AG04450 (cell line): ENCODE measurements around the gene FOSB. TPM values are rescaled to one million over a fixed set of nuclear protein-coding genes. Genes with fewer than 3 reads are reported as not detected.

Experiments used
- CTCF ChIA-PET: fragments of 300-600, 350-600 bp; formaldehyde crosslinking; extraction: SDS; loops from one replicate; lab custom pipeline; 2022; ENCODE audit warnings: antibody characterized with exemption, inconsistent platforms; lab: Charles Lee
- POLR2A ChIA-PET: fragments of 350-600 bp; formaldehyde crosslinking; extraction: SDS; loops from one replicate; lab custom pipeline; 2021; ENCODE audit warnings: antibody characterized with exemption, inconsistent platforms; lab: Yijun Ruan, JAX
- DNase-seq: peaks from one replicate; pipeline ENCODE4 v3.0.0-alpha.2; 2011; ENCODE audit warnings: low read depth, low spot score
- H3K27ac ChIP-seq: one replicate; pipeline ENCODE4 v1.5.1; 2012; ENCODE audit warnings: low read depth, low read length, control low read depth
- H3K27me3 ChIP-seq: one replicate; pipeline ENCODE4 v1.6.0; 2012; ENCODE audit warnings: low read length; ENCODE audit not compliant: control insufficient read depth, insufficient read depth
- H3K4me3 ChIP-seq: 2 replicates; pipeline ENCODE4 v1.5.1; 2011; ENCODE audit warnings: mild to moderate bottlenecking, low read depth, low read length, control low read depth
- H3K9me3 ChIP-seq: 2 replicates; pipeline ENCODE4 v1.5.1; 2012; ENCODE audit warnings: low read length; ENCODE audit not compliant: control insufficient read depth, insufficient read depth
- polyA plus RNA-seq: library from polyadenylated mRNA; depleted of rRNA; stranded (reverse); fragments of >200 nt; gene quantifications from 2 replicates; pipeline ENCODE4 v1.2.3, GENCODE V29; 2011
- TF ChIP-seq, protein P1 (sequence below): IDR thresholded peaks from 2 replicates; pipeline ENCODE4 v1.5.1; 2011; ENCODE audit warnings: low read depth, low read length, control low read depth, inconsistent platforms

Gene FOSB
- polyA plus RNA-seq, 1 experiment = 1.3 TPM

GRCh38 chr19:45439190-45439568 is 28.6 kb upstream of the FOSB start:
- H3K27ac ChIP-seq = no peak overlapping the region
- DNase-seq = no peak
- no peaks in the 10 kb centered on the region for H3K9me3 ChIP-seq
- H3K4me3 ChIP-seq = peak overlapping the region; percentile 62
- TF ChIP-seq, protein P1, sequence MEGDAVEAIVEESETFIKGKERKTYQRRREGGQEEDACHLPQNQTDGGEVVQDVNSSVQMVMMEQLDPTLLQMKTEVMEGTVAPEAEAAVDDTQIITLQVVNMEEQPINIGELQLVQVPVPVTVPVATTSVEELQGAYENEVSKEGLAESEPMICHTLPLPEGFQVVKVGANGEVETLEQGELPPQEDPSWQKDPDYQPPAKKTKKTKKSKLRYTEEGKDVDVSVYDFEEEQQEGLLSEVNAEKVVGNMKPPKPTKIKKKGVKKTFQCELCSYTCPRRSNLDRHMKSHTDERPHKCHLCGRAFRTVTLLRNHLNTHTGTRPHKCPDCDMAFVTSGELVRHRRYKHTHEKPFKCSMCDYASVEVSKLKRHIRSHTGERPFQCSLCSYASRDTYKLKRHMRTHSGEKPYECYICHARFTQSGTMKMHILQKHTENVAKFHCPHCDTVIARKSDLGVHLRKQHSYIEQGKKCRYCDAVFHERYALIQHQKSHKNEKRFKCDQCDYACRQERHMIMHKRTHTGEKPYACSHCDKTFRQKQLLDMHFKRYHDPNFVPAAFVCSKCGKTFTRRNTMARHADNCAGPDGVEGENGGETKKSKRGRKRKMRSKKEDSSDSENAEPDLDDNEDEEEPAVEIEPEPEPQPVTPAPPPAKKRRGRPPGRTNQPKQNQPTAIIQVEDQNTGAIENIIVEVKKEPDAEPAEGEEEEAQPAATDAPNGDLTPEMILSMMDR = no peak
- ChIA-PET CTCF (interaction anchor here (0.5 to 5.9 kb wide), 26 partner anchors 8 to 277 kb away, joined by 3 to 224 read pairs (median 6); partner anchors contain the start of genes ERCC1 and FOSB), POLR2A (interaction anchor here (0.8 to 1.8 kb wide), 6 partner anchors 8 to 47 kb away, joined by 3 to 30 read pairs (median 6); partner anchors contain the start of gene FOSB)
- H3K27me3 ChIP-seq = no peaks in the 10 kb centered on the region

DNA sequence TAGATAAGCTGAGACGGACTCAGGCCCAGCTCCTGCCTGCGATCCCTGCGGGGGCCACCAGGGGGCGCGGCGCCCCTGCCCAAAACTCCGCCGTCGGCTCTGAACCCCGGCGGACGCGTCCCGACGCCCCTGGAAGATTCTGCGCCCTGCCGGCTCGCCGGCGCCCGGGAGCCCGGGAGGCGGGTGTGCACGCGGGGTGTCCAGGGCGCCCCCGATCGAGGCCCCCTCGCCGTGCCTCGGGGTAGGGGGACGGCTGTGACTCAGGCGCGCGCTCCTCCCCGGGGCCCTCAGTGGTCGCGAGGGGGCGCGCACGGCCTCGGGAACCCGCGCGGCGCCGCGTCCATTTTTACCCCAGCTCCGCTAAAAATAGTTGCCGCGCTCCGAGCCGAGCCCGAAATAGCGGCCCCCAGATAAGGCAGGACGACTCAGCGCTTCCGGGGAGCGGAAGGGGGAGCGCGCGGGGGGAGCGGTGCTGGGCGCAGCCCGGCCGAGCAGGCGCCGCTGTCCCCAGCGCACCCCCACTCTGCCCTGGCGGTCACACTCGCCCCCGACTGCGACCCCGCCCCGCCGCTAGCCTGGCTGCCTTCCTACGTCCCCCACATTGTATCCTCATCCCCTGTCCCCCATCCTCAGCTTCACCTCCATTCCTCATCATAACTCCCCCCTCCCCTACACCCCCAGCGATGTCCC is 28.1 kb upstream of the FOSB start:
- ChIA-PET POLR2A (interaction anchor here (0.8 to 1.8 kb wide), 6 partner anchors 9 to 46 kb away, joined by 3 to 30 read pairs (median 6); partner anchors contain the start of gene FOSB), CTCF (interaction anchor here (0.5 to 5.9 kb wide), 28 partner anchors 9 to 277 kb away, joined by 3 to 224 read pairs (median 5); partner anchors contain the start of genes ERCC1 and FOSB)
- Histone ChIP-seq H3K4me3 (peak overlapping the region; percentile 62), H3K27ac (no peak overlapping the region), H3K9me3 (no peaks in the 10 kb centered on the region), H3K27me3 (no peaks in the 10 kb centered on the region)
- TF ChIP-seq, protein P1 = peak; percentile 96
- DNase-seq = no peak

GRCh38 chr19:45440259-45440638 is 27.5 kb upstream of the FOSB start:
- no peak for DNase-seq
- no peaks in the 10 kb centered on the region for H3K27me3 ChIP-seq
- TF ChIP-seq, protein P1 = no peak
- H3K4me3 ChIP-seq = peak overlapping the region; percentile 62
- no peak overlapping the region for H3K27ac ChIP-seq
- no peaks in the 10 kb centered on the region for H3K9me3 ChIP-seq
- CTCF ChIA-PET = interaction anchor here (0.6 to 5.9 kb wide), 13 partner anchors 9 to 198 kb away, joined by 3 to 224 read pairs (median 9); partner anchors contain the start of gene FOSB
- POLR2A ChIA-PET = interaction anchor here (1.1 to 1.8 kb wide), 3 partner anchors 28 to 39 kb away, joined by 5 to 30 read pairs (median 9); partner anchors contain the start of gene FOSB

DNA sequence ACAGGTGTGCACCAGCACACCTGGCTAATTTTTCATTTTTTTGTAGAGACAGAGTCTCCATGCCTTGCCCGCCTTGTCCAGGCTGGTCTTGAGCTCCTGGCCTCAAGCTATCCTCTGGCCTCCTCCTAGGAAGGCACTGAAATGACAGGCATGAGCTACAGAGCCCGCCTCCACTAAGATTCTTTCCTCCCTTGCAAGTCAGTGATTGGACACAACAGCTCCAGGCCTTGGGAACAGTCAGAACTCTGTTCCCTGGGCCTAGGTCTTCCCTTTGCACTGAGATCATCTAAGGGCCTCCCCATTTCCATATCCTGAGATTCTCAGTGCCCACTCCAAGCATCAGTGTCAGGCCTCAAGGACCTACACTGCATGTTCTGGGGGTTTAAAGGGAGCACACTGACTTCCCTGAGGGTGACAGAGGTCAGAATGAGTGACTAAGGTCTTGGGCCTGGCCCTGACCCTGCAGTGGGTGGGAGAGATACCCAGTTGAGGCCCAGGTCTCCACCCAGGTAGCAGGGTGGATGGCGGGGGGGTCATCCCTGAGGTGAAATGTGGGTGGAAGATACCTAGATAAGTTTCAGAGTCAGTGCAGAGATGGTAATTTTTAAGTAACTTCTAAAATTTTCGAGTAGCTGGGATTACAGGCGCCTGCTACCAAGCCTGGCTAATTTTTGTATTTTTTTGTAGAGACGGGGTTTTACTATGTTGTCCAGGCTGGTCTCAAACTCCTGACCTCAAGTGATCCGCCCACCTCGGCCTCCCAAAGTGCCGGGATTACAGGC is 26.7 kb upstream of the FOSB start:
- H3K9me3 ChIP-seq = no peaks in the 10 kb centered on the region
- H3K27ac ChIP-seq = peak overlapping the region; percentile 21
- CTCF ChIA-PET = interaction anchor here (0.6 to 5.9 kb wide), 3 partner anchors 37 to 65 kb away, joined by 7 to 224 read pairs (median 8); no protein-coding TSS in a partner anchor
- TF ChIP-seq, protein P1 = no peak
- no peak for DNase-seq
- no peak overlapping the region for H3K4me3 ChIP-seq
- POLR2A ChIA-PET = interaction anchor here (1.1 kb wide), 1 partner anchor 27 kb away, joined by 5 read pairs; the partner anchor contains the start of gene FOSB
- no peaks in the 10 kb centered on the region for H3K27me3 ChIP-seq
